HG03025 (cell line): Measurements from ENCODE around the gene SP140L.
"Not testable (repeated sequence)": the region's sequence is repeated elsewhere in the genome, so short reads cannot be mapped to it uniquely, and the experiment has no call there.

ENCODE experiments used
- ATAC-seq: cut with Tn5 transposase; IDR thresholded peaks from one replicate; pipeline ENCODE4 v1.9.1; 2021; ENCODE audit warnings: mild to moderate bottlenecking, moderate library complexity; ENCODE audit not compliant: unreplicated experiment, low FRiP score

The SP140L gene

DNA sequence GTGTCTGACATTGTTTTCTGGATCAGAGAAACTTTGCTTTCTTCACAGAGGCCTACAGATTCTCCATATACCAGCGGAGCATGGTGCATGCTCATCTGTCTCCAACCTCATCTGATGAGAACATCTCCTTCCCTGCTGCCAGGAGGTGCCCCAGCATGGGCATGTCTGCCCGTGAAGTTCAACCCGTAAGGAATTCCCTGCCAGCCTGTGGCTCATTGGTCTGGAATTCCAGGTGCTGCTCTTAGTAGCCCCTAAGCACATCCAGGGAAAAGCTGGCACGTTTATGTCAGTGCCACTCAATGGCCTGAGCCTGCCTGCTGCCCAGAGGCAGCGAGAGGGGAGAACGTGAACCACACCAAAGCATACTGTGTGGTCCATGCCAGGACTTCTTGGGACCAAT lies 87.3 kb downstream of the SP140L start:
- no peak for ATAC-seq

DNA sequence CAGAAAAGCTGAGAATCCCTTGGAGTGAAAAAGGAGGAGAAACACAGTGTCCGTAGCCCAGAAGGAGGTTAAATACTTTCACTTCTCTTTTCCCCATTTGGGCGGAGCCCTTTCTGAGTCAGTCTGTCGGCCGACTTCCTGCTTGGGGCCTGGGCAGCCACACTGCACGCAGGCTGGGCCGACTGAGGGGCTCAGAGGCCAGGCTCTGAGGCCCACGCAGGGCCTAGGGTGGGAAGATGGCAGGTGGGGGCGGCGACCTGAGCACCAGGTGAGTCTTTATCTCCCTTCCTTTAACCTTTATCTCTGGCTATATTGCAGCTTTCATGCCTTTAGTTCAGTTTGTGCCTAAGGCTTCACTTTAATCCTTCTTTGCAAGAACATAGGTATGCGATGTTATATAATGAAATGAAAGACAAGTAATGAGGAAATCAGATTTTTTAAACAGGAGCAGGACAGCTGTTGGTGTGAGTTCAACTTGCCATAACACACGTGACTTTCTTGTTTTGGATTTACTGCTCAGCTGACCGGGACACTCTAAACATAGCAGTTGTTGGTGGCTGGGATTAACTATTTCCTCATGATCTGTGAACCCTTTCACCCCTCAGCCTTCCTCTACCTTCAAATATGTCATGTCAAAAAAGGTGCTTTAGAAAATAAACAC lies 89.2 kb downstream of the SP140L start, which contains the start of gene SP100:
SP100 (plus strand) TSS at position 141 of the 661 bp plus-strand sequence; CDS start at position 237, 96 bp downstream.
- ATAC-seq, result peak; percentile 80

DNA sequence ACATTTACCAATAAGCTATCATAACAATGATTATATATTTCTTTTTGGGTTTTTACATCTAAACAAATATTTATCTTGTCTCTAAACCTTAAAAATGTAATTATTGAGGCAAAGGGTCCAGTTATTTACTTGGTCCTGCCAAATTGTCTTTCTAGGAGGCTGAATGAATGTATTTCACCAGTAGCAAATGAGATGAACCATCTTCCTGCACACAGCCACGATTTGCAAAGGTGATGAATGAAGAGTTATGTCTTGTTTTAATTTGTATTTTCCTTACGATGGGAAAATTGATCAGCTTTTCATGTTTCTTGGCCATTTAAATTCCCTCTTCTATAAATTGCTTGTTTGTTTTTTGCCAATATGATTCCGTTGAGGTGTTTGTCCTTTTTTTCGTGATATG lies 90.4 kb downstream of the SP140L start:
- no peak for ATAC-seq

DNA sequence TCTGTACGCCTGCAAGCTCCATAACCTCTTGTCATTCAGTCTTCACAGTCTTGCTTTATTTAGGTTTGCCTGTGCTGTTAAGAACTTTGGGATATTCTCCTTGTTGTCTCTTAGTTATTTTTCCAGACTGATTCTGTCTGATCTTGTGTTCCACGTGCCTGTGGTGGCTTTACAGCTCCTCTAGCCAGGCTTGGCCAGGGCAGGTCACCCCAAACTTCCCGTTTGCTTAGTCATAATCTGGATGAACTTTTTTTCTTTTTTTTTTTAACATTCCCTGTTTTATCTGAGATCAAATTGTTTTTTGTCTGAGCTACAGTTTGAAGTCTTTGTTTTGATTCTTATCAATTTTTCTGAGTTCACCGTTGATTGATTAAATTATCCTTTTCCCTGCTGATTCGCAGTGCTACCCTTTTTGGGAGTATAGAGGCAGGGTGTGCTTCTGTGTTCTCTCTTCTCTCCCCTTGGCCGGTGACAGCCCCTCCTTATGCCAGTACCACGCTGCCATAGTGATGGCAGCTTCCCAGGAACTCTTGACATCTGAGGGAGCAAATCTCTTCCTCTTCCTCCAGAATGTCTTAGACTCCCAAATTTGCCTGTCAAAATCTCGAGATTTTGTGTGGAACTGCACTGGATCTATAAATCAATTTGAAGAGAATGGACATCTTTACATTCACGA lies 91.5 kb downstream of the SP140L start:
- no peak for ATAC-seq

DNA sequence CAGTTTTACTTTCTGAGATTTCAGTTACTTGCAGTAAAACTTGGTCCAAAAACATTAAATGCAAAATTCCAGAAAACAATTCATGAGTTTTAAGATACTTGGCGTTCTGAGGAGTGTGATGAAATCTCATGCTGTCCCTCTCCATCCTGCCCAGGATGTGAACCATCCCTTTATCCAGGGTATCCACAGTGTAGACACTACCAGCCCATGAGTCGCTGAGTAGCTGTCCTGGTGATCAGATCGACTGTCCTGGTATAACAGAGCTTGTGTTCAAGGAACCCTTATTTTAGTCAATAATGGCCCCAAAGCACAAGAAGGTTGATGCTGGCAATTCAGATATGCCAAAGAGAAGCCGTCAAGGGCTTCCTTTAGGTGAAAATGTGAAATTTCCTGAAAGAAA lies 92.2 kb downstream of the SP140L start:
- no peak for ATAC-seq

DNA sequence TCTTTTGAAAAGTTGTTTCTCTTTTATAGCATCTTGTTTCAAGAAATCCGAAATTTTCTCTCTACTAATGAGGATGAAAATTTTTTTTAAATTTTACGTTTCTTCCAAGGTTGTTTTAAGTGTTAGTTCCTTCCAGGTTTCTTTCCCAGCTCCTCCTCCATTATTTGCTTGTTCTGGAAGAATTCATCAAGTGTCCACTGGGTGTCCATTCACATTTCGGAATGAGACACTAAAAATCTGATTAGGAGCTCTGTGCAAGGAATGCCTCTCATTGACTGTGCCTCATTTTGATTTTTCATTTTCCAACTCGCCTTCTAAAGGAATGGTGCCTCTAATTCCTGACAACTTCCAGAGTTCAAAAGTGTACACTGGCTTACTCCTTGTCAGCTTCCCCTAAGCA lies 95.2 kb downstream of the SP140L start:
- no peak for ATAC-seq

DNA sequence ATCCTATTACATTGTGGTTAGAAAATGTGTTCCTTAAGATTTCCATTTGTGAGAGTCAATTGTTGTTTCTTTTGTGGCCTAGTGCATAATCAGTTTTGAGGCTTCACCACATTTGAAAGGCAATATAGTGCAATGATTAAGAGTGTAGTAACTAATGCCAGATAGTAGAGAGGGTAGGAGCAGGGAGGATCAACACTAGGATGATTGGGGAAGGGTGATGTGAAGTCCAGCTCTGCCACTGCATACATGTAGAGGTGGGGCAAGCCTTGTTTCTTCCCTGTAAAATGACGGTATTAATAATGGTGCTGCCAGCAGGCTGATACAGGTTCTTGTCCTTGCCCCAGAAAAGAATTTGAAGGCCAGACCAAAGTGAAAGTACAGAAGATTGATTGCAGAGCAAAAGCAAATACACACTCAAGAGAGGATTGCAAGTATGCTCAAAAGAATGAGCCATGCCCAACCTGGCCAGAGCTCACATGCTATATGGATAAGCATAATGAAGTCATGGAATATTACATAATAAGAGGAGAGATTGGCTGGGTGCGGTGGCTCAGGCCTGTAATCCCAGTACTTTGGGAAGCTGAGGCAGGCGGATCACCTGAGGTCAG lies 97.0 kb downstream of the SP140L start:
- no peak for ATAC-seq

DNA sequence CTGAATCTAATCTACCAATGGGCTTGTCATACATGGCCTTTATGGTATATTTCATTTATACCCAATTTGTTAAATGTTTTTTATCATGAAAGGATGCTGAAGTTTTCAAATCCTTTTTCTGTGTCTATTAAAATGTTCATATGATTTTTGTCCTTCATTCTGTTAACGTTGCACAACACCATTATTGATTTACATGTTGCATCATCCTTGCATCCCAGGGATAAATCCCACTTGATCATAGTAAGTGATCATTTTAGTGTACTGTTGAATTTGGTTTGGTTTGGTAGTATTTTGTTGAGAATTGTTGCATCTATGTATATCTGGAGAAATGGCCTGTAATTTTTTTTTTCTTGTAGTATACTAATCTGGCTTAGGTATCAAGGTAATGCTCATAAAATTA lies 98.4 kb downstream of the SP140L start:
- no peak for ATAC-seq

DNA sequence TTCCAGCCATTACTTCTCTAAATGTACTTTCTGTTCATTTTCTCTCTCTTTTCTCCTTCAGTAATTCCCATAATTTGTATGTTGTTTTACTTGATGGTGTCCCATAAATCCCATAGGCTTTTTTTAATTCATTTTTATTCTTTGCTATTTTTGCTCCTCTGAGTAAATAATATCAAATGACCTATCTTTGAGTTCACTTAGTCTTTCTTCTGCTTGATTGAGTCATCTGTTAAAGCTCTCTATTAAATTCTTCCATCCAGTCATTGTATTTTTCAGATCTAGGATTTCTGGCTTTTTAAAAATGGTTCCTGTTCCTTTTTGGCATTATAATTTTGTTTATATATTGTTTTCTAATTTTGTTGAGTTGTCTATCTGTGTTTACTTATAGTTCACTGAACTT lies 102.5 kb downstream of the SP140L start:
- ATAC-seq, result no peak

DNA sequence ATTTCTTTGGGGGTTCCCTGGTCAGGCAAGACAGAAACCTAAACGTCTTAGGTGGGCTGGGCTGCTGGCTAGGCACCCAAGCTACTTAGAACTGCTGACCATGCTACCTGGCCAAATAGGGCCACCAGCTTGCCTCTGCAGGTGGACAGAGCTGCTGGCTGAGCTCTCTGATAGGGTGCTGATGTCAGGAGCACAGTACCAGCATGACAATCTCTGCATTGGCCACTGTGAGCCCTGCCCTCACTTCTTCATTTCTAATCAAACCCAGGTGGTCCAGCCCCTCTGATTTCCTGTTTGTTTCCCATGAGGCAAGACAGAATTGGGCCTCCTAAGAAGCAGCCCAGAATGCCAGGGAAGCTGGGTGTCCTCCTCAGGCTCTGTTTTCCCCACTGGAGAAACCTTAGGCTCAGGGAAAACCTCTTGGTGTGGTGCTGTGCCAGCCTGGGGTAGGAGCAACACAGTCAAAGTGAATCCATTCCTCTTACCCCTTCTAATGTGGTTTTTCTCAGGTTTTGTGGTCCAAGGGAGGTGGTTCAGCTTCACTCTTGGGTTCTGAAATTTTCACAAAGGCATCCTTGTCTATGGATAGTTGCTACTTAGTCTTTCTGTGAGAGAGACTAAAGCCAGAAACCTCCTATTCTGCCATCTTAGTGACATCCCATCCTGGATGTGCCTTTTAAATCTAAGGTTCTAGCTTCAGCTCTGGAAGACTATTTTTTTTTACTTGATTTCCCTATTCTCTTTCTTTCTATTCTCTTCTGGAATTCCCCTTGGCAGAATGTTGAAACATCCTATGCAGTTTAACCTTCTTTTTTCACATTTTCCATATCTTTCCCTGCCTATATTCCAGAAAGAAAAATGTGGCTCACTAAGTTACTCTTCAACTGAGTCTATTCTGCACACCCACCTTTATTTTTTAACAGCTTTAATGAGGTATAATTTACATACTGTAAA lies 104.2 kb downstream of the SP140L start:
- no peak for ATAC-seq

DNA sequence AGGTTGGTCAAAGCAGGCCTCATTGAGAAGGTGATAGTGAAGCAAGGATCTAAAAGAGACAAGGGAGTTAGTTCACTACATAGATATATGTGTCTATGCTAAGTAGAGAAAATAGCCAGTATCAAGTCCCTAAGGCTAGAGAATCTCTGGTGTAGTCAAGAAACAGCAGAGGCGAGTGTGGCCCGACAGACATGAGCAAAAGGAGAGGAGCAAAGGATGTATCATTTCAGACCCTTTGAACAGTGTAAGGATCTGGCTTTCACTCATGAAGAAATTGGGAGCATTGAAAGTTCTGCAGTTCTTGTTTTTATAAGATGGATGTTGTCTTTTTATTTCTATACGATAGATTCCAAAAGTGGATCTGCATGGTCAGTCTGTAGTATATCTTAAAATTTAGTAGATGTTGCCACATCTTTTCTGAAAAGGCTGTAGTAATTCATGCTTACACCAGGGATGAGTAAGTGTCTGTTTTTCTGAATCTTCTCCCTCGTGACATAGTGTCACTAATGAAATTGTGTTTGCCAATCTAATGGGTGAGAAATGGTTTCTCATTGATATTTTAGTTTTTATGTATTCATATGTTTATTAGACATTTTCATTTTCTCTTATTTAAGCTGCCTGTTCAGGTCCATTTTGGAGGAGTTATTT lies 107.8 kb downstream of the SP140L start:
- no peak for ATAC-seq

DNA sequence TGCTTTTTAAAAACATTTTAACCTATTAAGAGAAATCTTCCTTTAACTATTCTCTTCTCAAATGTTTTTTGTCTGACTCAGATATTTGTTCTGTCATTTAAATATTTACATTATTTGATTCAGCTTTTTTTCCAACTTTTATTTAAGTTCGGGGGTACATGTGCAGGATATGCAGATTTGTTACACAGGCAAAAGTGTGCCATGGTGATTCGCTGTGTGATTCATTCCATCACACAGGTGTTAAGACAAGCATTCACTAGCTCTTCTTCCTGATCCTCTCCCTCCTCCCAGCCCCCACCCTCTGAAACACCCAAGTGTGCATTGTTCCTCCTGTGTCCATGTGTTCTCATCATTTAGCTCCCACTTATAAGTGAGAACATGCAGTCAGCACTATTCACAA lies 108.4 kb downstream of the SP140L start:
- no peak for ATAC-seq

DNA sequence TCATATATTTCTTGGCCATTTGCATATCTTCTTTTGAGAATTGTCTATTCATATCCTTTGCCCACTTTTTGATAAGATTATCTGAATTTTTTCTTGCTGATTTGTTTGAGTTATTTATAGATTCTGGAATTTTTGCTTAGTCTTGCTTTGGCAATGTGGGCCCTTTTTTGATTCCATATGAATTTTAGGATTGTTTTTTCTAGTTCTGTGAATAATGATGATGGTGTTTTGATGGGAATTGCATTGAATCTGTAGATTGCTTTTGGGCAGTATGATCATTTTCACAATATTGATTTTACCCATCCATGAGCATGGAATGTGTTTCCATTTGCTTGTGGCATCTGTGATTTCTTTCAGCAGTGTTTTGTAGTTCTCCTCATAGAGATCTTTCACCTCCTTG lies 112.1 kb downstream of the SP140L start:
- ATAC-seq, result not testable (repeated sequence)

DNA sequence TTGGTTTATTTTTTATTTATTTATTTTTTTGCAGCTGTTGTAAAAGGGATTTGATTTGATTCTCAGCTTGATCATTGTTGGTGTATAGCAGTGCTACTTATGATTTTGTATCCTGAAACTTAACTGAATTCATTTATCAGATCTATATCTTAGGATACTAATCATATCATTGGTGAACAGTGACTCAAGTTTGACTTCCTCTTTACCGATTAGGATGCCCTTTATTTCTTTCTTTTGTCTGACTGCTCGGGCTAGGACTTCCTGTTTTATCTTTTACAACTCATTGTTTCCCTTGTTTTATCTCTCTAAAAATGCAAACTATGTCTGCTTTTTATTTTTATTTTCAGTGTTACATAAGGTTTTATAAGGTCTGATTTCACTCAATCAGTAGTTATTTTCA lies 112.6 kb downstream of the SP140L start:
- ATAC-seq, result no peak

DNA sequence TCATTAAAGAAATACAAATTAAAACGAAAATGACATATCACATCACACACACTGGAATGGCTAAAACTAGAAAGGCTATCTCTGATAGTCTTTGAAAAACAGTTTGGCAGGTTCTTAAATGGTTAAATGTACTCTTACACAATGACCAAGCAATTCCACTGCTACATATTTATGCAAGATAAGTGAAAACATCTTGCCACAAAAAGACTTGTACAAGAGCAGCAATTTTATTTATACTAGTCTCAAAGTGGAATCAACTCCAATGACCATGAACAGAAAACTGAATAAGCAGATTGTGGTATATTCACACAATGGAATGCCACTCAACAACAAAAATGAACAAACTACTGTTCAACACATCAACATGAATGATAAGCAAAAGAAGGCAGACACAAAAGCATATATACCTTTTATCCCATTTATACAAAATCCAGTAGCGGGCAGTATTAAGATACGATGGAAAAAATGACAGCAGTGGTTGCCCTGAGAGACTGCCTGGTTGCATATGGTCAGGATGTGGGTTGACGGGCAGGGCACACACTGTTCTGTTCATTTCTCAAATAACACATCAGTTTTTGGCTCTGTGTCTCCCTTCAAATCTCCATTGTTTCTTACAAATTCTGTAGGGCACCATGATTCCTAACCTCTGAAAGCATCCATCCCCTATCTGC lies 114.4 kb downstream of the SP140L start:
- no peak for ATAC-seq

DNA sequence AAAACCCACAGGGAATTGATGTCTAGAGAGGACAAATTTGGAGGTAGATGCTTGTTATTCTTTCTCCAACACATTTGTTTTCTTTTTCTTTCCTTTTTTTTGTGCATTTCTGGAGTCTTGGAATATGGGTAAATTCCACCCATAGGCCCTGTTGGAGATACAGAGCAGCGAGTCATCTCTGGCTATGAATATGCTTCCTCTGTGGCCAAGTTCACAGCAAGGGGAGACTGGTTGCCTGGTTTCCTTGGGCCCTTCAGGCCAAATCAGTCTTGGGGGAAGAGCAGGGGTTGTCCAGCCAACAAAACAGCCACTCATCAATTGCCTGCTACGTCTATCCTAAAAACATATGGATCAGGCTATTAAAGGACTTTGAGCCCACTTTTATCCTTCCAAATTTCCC lies 116.5 kb downstream of the SP140L start:
- no peak for ATAC-seq

DNA sequence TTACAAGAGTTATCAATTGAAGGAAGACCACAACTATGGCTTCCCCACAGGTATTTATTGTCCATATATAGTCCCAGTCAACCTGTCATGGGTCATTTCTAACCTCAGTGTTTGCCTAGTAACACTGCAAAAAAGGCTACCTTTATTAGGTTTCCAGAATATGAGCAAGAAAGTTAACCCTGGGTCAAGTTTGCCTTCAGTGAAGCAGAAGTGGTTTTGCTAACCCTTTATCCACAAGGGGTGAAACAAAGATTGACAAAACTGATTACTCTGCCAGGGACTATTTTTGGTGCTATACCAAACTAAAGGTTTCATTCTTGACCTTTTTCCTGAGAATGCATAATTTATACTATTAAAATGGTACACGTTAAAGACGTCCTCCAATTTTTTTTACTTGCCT lies 117.8 kb downstream of the SP140L start:
- no peak for ATAC-seq

DNA sequence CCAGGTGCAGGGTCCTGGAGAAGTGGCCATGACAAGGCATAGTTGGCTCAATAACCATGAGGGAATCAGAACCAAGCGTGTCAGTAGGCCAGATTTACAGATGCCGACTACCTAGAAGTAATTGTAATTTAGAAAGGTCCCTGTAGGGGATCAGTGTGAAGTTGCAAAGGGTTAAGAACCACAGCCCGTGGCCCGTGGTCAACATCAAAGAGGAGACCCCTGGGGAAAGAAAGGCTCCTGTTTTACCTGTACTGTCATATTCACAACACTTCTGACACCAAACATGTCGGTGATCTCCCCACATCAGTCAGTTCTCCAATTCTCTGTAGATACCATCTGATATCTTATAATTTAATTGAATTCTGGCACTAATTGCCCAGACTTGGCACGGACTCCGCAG lies 120.0 kb downstream of the SP140L start:
- ATAC-seq, result no peak
